ENCODE results near the gene SIAH3.

The SIAH3 gene

GRCh38 chr13:45889590-45890243 is 38.2 kb upstream of the SIAH3 start:
- no peak for TF ChIP-seq CTCF (conservative IDR thresholded peaks at IDR 0.05; ENCODE audit: low read length)
- DNase-seq (ENCODE audit: low read depth) = no peak

GRCh38 chr13:45886466-45886865 is 34.9 kb upstream of the SIAH3 start:
- DNase-seq (ENCODE audit: low read depth) = no peak
- TF ChIP-seq CTCF (conservative IDR thresholded peaks at IDR 0.05; ENCODE audit: low read length) = no peak
- no peak overlapping the region for H3K4me3 ChIP-seq (ENCODE audit: low read length)

More at GRCh38 chr13:45889590-45890243, 38.2 kb upstream of the SIAH3 start:
- no peak overlapping the region for H3K4me3 ChIP-seq (ENCODE audit: low read length)

- no peak for DNase-seq (ENCODE audit: low read depth)
- TF ChIP-seq CTCF (conservative IDR thresholded peaks at IDR 0.05; ENCODE audit: low read length) = no peak
- H3K4me3 ChIP-seq (ENCODE audit: low read length) = no peak overlapping the region
Measured at GRCh38 chr13:45885194-45885593, 33.6 kb upstream of the SIAH3 start.

GRCh38 chr13:45882626-45883025 is 31.1 kb upstream of the SIAH3 start:
- DNase-seq (ENCODE audit: low read depth) = no peak
- TF ChIP-seq CTCF (conservative IDR thresholded peaks at IDR 0.05; ENCODE audit: low read length) = no peak
- H3K4me3 ChIP-seq (ENCODE audit: low read length) = no peak overlapping the region

- H3K4me3 ChIP-seq (ENCODE audit: low read length) = no peak overlapping the region
- DNase-seq (ENCODE audit: low read depth) = no peak
- TF ChIP-seq CTCF (conservative IDR thresholded peaks at IDR 0.05; ENCODE audit: low read length) = no peak
Measured at GRCh38 chr13:45881353-45881752, 29.8 kb upstream of the SIAH3 start.

- H3K4me3 ChIP-seq (ENCODE audit: low read length) = no peak overlapping the region
- TF ChIP-seq CTCF (conservative IDR thresholded peaks at IDR 0.05; ENCODE audit: low read length) = no peak
- DNase-seq (ENCODE audit: low read depth) = no peak
Measured at GRCh38 chr13:45880242-45880641, 28.7 kb upstream of the SIAH3 start.

- TF ChIP-seq CTCF (conservative IDR thresholded peaks at IDR 0.05; ENCODE audit: low read length) = no peak
- H3K4me3 ChIP-seq (ENCODE audit: low read length) = no peak overlapping the region
- no peak for DNase-seq (ENCODE audit: low read depth)
Measured at GRCh38 chr13:45879666-45880065, 28.1 kb upstream of the SIAH3 start.

Data from AG10803 (cell line).